ENCODE measurements around the gene CLCNKB.
"Not testable (repeated sequence)": the region's sequence is repeated elsewhere in the genome, so short reads cannot be mapped to it uniquely, and the experiment has no call there.

CLCNKB gene

DNA sequence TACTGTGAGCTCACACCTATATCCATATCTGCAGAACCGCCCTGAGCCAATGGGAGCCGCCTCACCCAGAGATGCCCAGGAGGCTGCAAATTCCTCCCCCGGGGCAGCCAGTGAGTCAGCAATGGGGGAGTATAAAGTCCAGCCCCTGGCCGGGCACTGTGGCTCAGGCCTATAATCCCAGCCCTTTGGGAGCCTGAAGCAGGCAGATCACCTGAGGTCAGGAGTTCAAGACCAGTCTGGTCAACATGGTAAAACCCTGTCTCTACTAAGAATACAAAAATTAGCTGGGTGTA, 5.0 kb upstream of the CLCNKB start:
- H3K27ac ChIP-seq: no peak overlapping the region
- no peaks in the 10 kb centered on the region for H3K9me3 ChIP-seq (ENCODE audit: low read depth, low read length)
- DNase-seq (ENCODE audit: low read depth, low spot score): no peak
- H3K36me3 ChIP-seq (ENCODE audit: insufficient read depth, low read length): no peaks in the 10 kb centered on the region
- TF ChIP-seq FOXP2 (optimal IDR thresholded peaks at IDR 0.05; ENCODE audit: control extremely low read depth, extremely low read length, insufficient read depth): no peak
- TF ChIP-seq POLR2AphosphoS5 (IDR thresholded peaks at IDR 0.05; ENCODE audit: borderline replicate concordance, low read depth, low read length): no peak
- no peak for TF ChIP-seq EZH2 (IDR thresholded peaks at IDR 0.05)
- H3K9ac ChIP-seq (ENCODE audit: insufficient read length): no peak overlapping the region
- no peak overlapping the region for H3K4me3 ChIP-seq

DNA sequence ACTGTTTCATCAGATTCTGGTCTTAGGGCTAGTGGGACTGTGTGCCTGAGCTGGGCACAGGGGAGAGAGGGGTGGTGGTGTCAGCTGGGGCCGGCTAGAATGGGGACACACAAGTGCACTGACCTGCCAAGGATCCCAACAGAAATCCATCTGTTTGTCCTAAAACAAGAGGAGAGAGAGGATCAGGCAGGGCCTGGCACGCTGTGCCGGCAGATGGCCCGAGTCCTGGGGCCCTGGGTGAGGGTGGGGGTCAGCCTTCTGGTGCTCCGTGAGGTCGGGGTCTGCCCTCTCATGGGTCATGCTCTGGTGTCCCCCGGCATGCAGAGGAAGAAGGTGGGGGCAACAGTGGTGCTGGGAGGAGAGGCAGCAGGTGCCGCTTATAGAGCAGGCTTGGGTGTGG, 3.7 kb upstream of the CLCNKB start:
- not testable (repeated sequence) for DNase-seq (ENCODE audit: low read depth, low spot score); H3K36me3 ChIP-seq (ENCODE audit: insufficient read depth, low read length); H3K4me3 ChIP-seq; H3K27ac ChIP-seq; H3K9ac ChIP-seq (ENCODE audit: insufficient read length); H3K9me3 ChIP-seq (ENCODE audit: low read depth, low read length)

DNA sequence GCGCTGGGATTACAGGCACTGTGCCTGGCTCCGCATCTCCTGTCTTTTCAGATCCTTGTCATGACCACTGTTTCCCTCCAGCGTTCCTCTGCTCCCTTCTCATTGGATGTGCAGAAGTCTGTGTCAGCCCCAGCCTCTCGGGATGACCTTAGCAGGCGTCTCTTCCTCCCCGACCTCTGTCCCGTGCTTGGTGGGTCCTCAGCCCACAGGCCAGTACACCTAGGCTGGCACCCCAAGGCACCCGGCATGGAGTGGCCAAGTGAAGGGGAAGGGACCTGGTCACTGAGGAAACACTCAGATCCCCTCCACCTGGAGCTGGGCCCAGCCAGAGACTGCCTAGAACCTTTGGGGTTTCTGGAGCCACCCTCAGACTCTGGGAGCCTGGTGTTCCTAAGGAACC, 2.4 kb upstream of the CLCNKB start:
- Histone ChIP-seq H3K9me3 (ENCODE audit: low read depth, low read length) (no peaks in the 10 kb centered on the region), H3K9ac (ENCODE audit: insufficient read length) (no peak overlapping the region)

DNA sequence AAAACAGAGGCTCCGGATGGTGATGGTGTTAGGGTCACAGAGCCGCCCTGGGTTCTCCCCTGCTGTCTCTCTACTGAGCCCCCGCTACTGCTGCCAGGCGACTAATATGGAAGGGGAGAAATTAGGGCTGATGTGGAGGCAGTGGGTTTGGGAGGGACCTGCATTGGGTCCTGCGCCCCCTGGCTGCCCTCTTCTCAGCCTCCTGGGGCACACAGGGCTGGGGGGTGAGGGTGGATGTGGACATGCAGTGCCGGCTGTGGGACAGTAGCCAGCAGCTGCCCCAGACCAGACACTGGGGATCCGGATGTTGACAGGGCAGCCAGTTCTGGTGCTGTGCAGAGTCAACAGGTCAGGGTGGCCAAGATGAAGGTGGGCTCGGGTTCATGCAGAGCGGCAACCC, 1.5 kb upstream of the CLCNKB start:
- TF ChIP-seq FOXP2 (optimal IDR thresholded peaks at IDR 0.05; ENCODE audit: control extremely low read depth, extremely low read length, insufficient read depth): no peak
- no peaks in the 10 kb centered on the region for H3K36me3 ChIP-seq (ENCODE audit: insufficient read depth, low read length)
- H3K27ac ChIP-seq: no peak overlapping the region
- DNase-seq (ENCODE audit: low read depth, low spot score): no peak
- no peaks in the 10 kb centered on the region for H3K9me3 ChIP-seq (ENCODE audit: low read depth, low read length)
- no peak overlapping the region for H3K4me3 ChIP-seq
- no peak overlapping the region for H3K9ac ChIP-seq (ENCODE audit: insufficient read length)

More for the DNA sequence above, 2.4 kb upstream of the CLCNKB start:
- H3K36me3 ChIP-seq (ENCODE audit: insufficient read depth, low read length): no peaks in the 10 kb centered on the region
- DNase-seq (ENCODE audit: low read depth, low spot score): no peak
- TF ChIP-seq EZH2 (IDR thresholded peaks at IDR 0.05) (no peak), FOXP2 (optimal IDR thresholded peaks at IDR 0.05; ENCODE audit: control extremely low read depth, extremely low read length, insufficient read depth) (no peak)
- no peak overlapping the region for H3K27ac ChIP-seq
- no peak overlapping the region for H3K4me3 ChIP-seq

DNA sequence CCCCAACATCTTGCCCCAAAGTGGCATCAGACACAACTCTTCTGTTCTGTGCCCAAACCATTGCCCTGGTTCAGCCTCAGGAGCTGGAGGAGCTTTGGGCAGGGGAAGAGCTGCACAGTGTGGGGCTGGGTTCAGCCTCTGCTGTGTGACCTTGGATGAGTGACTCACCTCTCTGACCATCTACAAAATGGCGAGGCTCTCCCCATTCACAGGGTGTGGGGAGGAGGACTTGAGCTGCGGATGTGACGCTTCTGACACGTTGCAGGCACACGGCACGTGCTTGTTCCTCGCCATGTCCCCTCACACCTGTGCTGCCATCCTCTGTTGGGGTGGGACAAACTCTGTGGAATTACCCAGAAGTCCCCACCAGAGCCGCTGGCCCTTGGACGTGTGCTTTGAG, 928 bp upstream of the CLCNKB start:
- H3K9ac ChIP-seq (ENCODE audit: insufficient read length); DNase-seq (ENCODE audit: low read depth, low spot score); H3K9me3 ChIP-seq (ENCODE audit: low read depth, low read length); H3K4me3 ChIP-seq; H3K27ac ChIP-seq; H3K36me3 ChIP-seq (ENCODE audit: insufficient read depth, low read length): not testable (repeated sequence)

DNA sequence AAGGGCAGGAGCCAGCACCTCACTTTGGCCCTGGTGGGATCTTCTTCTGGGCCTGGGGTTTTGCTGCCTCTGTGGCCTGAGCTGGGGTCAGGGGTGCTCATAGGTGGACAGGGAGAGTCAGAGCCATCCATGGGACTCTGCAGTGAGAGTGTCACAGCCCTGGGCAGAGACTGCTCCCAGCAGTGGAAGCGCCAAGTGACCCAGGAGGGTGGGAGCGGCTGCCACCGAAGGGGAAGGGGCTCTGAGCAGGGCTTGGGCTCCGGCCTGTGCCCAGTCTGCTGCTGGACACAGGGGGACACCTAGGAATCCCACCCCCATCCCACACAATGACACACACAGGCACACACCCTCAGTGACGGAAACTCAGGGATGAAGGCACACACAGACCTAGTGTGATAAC, 368 bp downstream of the CLCNKB start:
- Histone ChIP-seq H3K27ac (no peak overlapping the region), H3K9ac (ENCODE audit: insufficient read length) (no peak overlapping the region), H3K4me3 (no peak overlapping the region), H3K36me3 (ENCODE audit: insufficient read depth, low read length) (no peaks in the 10 kb centered on the region), H3K9me3 (ENCODE audit: low read depth, low read length) (no peaks in the 10 kb centered on the region)
- DNase-seq (ENCODE audit: low read depth, low spot score): no peak
- TF ChIP-seq FOXP2 (optimal IDR thresholded peaks at IDR 0.05; ENCODE audit: control extremely low read depth, extremely low read length, insufficient read depth) (no peak), EZH2 (IDR thresholded peaks at IDR 0.05) (no peak), POLR2AphosphoS5 (IDR thresholded peaks at IDR 0.05; ENCODE audit: borderline replicate concordance, low read depth, low read length) (no peak)

DNA sequence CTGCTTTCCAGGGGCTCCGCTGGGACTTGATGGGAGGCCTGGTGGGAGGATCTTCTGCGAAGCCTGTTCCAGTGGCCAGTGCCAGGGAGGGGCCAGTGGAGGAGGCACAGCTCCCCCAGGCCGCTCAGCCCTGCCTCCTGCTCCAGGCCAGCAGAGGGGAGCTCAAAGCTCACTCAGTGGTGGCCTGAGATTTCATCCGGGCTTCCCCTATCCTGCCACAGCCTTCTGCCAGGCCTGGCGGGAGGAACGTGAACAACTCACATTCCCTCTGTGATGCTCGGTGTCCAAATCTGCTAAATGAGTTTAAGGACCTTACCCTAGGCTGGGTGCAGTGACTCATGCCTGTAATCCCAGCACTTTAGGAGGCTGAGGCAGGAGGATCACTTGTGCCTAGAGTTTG, 3.3 kb downstream of the CLCNKB start:
- H3K27ac ChIP-seq: no peak overlapping the region
- TF ChIP-seq FOXP2 (optimal IDR thresholded peaks at IDR 0.05; ENCODE audit: control extremely low read depth, extremely low read length, insufficient read depth): no peak
- TF ChIP-seq EZH2 (IDR thresholded peaks at IDR 0.05): no peak
- no peak for TF ChIP-seq POLR2AphosphoS5 (IDR thresholded peaks at IDR 0.05; ENCODE audit: borderline replicate concordance, low read depth, low read length)
- H3K4me3 ChIP-seq: no peak overlapping the region
- H3K36me3 ChIP-seq (ENCODE audit: insufficient read depth, low read length): no peaks in the 10 kb centered on the region
- H3K9me3 ChIP-seq (ENCODE audit: low read depth, low read length): no peaks in the 10 kb centered on the region
- DNase-seq (ENCODE audit: low read depth, low spot score): no peak
- H3K9ac ChIP-seq (ENCODE audit: insufficient read length): no peak overlapping the region

DNA sequence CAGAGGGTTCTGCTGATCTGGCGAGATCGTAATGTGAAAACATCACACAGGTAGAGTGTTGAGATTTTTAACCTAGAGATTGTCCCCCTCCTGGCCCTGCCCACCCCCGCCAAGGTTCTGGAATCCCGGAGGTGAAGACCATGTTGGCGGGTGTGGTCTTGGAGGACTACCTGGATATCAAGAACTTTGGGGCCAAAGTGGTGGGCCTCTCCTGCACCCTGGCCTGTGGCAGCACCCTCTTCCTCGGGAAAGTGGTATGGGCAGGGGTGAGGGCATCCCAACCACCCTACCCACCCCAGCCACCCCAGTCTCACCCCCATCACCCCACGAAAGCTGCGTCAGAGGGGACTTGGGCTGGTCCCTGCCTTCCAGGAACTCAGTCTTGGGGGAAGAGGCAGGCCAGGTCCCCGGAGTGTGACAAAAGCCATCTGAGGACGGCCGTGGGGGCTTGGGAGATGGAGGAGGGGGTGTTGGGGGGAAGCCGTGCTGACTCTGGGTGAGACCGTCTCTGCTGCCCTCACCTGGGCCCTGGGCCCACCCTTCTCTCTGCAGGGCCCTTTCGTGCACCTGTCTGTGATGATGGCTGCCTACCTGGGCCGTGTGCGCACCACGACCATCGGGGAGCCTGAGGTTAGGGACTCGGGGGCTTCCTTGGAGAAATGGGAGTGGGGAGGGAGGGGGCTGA, 4.4 kb downstream of the CLCNKB start:
- Histone ChIP-seq H3K36me3 (ENCODE audit: insufficient read depth, low read length) (no peaks in the 10 kb centered on the region), H3K27ac (no peak overlapping the region), H3K4me3 (no peak overlapping the region; the same call in 1 of the 2 replicates), H3K9me3 (ENCODE audit: low read depth, low read length) (no peaks in the 10 kb centered on the region), H3K9ac (ENCODE audit: insufficient read length) (no peak overlapping the region)
- DNase-seq (ENCODE audit: low read depth, low spot score): no peak
- no peak for TF ChIP-seq FOXP2 (optimal IDR thresholded peaks at IDR 0.05; ENCODE audit: control extremely low read depth, extremely low read length, insufficient read depth)
- no peak for TF ChIP-seq POLR2AphosphoS5 (IDR thresholded peaks at IDR 0.05; ENCODE audit: borderline replicate concordance, low read depth, low read length)
- no peak for TF ChIP-seq EZH2 (IDR thresholded peaks at IDR 0.05)

DNA sequence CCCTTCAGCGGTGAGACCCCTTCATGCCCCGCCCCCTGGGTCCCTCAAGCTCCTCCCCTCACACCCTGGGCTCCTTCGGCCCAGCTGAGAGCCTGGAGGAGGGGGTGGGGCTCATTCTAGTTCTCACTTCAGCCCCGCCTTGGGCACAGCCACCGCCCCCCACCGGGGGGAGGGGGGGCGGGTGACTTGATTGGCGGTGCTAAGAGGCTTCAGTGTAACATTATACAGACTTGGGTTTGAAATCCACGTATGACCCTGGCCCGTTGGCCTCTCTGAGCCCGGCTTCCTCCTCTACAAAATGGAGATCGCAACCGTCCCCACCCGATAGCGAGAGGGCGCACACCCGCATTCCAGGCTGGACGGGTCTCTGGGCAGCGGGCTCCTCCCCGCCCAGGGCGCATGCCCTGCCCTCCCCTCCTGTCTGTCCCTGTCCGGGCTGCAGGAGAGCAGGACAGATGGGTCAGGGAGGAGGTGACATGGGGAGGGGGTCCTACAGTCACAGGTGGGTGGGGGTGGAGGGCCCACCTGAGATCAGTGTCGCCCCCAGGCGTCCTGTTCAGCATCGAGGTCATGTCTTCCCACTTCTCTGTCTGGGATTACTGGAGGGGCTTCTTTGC, 5.1 kb downstream of the CLCNKB start:
- H3K9ac ChIP-seq (ENCODE audit: insufficient read length): peak overlapping the region; percentile 51

More for the DNA sequence above, 5.1 kb downstream of the CLCNKB start:
- TF ChIP-seq EZH2 (IDR thresholded peaks at IDR 0.05): no peak
- no peak for TF ChIP-seq POLR2AphosphoS5 (IDR thresholded peaks at IDR 0.05; ENCODE audit: borderline replicate concordance, low read depth, low read length)
- no peak for TF ChIP-seq FOXP2 (optimal IDR thresholded peaks at IDR 0.05; ENCODE audit: control extremely low read depth, extremely low read length, insufficient read depth)
- no peak overlapping the region for H3K27ac ChIP-seq
- peak; percentile 26 for DNase-seq (ENCODE audit: low read depth, low spot score)
- H3K4me3 ChIP-seq: peak overlapping the region; percentile 73
- H3K36me3 ChIP-seq (ENCODE audit: insufficient read depth, low read length): no peaks in the 10 kb centered on the region
- H3K9me3 ChIP-seq (ENCODE audit: low read depth, low read length): no peaks in the 10 kb centered on the region

Data from SK-N-MC (cell line).